GM23248 (cell line): Measurements from ENCODE around the gene SEMA5A. TPM values are rescaled to one million over a fixed set of nuclear protein-coding genes. Genes with fewer than 3 reads are reported as not detected.

Source experiments
- DNase-seq: peaks from one replicate; pipeline ENCODE4 v3.0.0-alpha.2; 2015
- H2AFZ ChIP-seq: fragments of 200-600 bp; sonication (generic); 2 replicates; pipeline ENCODE4 v1.6.1; 2016; ENCODE audit warnings: antibody characterized with exemption
- H3F3A ChIP-seq: fragments of 200-600 bp; sonication (generic); 2 replicates; pipeline ENCODE4 v1.6.1; 2016; ENCODE audit warnings: mild to moderate bottlenecking, antibody characterized with exemption, mixed run types; ENCODE audit not compliant: insufficient read depth
- H3K27ac ChIP-seq: fragments of 200-600 bp; sonication (generic); 2 replicates; pipeline ENCODE4 v1.5.1; 2016; ENCODE audit warnings: mild to moderate bottlenecking
- H3K27me3 ChIP-seq: fragments of 200-600 bp; sonication (generic); replicated peaks from 2 replicates; pipeline ENCODE4 v1.6.1; 2016; ENCODE audit warnings: mild to moderate bottlenecking; ENCODE audit not compliant: insufficient read depth
- H3K36me3 ChIP-seq: fragments of 200-600 bp; sonication (generic); 2 replicates; pipeline ENCODE4 v1.6.1; 2016; ENCODE audit warnings: low read depth, mild to moderate bottlenecking
- H3K4me1 ChIP-seq: fragments of 200-600 bp; sonication (generic); 2 replicates; pipeline ENCODE4 v1.6.1; 2016; ENCODE audit warnings: mild to moderate bottlenecking; ENCODE audit not compliant: insufficient read depth
- H3K4me2 ChIP-seq: fragments of 200-600 bp; sonication (generic); one replicate; pipeline ENCODE4 v1.6.1; 2016; ENCODE audit warnings: mild to moderate bottlenecking; ENCODE audit not compliant: unreplicated experiment
- H3K4me3 ChIP-seq: fragments of 200-600 bp; sonication (generic); 2 replicates; pipeline ENCODE4 v1.5.1; 2016; ENCODE audit warnings: mild to moderate bottlenecking
- H3K79me2 ChIP-seq: fragments of 200-600 bp; sonication (generic); 2 replicates; pipeline ENCODE4 v1.6.1; 2016; ENCODE audit warnings: mild to moderate bottlenecking; ENCODE audit not compliant: insufficient read depth
- H3K9ac ChIP-seq: fragments of 200-600 bp; sonication (generic); 2 replicates; pipeline ENCODE4 v1.6.1; 2016; ENCODE audit warnings: mild to moderate bottlenecking
- H3K9me2 ChIP-seq: fragments of 200-600 bp; sonication (generic); 2 replicates; pipeline ENCODE4 v1.6.1; 2016; ENCODE audit warnings: mixed run types, mild to moderate bottlenecking, moderate library complexity; ENCODE audit not compliant: insufficient read depth
- H3K9me3 ChIP-seq: fragments of 200-600 bp; sonication (generic); one replicate; pipeline ENCODE4 v1.6.1; 2017; ENCODE audit warnings: low read depth
- H4K20me1 ChIP-seq: fragments of 200-600 bp; sonication (generic); 2 replicates; pipeline ENCODE4 v1.6.0; 2016; ENCODE audit not compliant: insufficient read depth
- EZH2 ChIP-seq: fragments of 200-600 bp; sonication (generic); IDR thresholded peaks from 2 replicates; pipeline ENCODE4 v1.6.1; 2018; ENCODE audit warnings: antibody characterized with exemption, mild to moderate bottlenecking; ENCODE audit not compliant: insufficient read depth, poor library complexity, severe bottlenecking
- EZH2phosphoT487 ChIP-seq: fragments of 200-600 bp; sonication (generic); IDR thresholded peaks from 2 replicates; pipeline ENCODE4 v1.6.1; 2018; ENCODE audit warnings: antibody characterized with exemption, moderate library complexity, mild to moderate bottlenecking, low read depth; ENCODE audit not compliant: insufficient read depth
- WGBS, 2 experiments: methylation state at CpG; one replicate each; pipeline ENCODE4 v1.1.6; 2015 to 2017; ENCODE audit warnings: low lambda C conversion rate in 2 of 2, low coverage in 1 of 2; ENCODE audit errors: missing lambda C conversion rate in 2 of 2; 5-methylcytosine and 5-hydroxymethylcytosine counted together
- in situ Hi-C: fragments of 300-500 bp; cut with MboI; formaldehyde crosslinking; loops from 2 replicates; pipeline ENCODE4 v1.15.0; 2020
- polyA plus RNA-seq: library from polyadenylated mRNA; unstranded; fragments of >200 nt; fragmentation: Nextera tagmentation; extraction: Ambion mirVana; gene quantifications from 2 replicates; pipeline ENCODE4 v1.2.1, GENCODE V29; 2016
- total RNA-seq: library from RNA; depleted of rRNA; stranded (reverse); fragments of >200 nt; shearing (Covaris generic); gene quantifications from 2 replicates; pipeline ENCODE4 v1.2.3, GENCODE V29; 2014

Gene SEMA5A
- total and polyA plus RNA-seq, 2 experiments from 2014 or later: 33.5 to 38.2 TPM

- Histone ChIP-seq H3K36me3 (peaks cover 4% of the 10 kb centered on the region; the same call in 1 of the 2 replicates), H3K9me2 (no peaks in the 10 kb centered on the region), H3K9me3 (no peaks in the 10 kb centered on the region), H2AFZ (no peak overlapping the region), H3K27me3 (no peaks in the 10 kb centered on the region), H4K20me1 (no peaks in the 10 kb centered on the region), H3K79me2 (no peaks in the 10 kb centered on the region), H3F3A (peaks cover 12% of the 10 kb centered on the region; the same call in 1 of the 2 replicates), H3K9ac (no peak overlapping the region), H3K4me1 (no peaks in the 10 kb centered on the region), H3K4me2 (no peak overlapping the region), H3K4me3 (no peak overlapping the region), H3K27ac (no peak overlapping the region)
- no peak for TF ChIP-seq EZH2
- no peak for TF ChIP-seq EZH2phosphoT487
- no peak for DNase-seq
- WGBS, 2 experiments: 91 to 93% methylated on average over 17 of the region's 17 CpGs
- in situ Hi-C loops: no loop called here
Measured at GRCh38 chr5:9066349-9066748, 479.5 kb downstream of the SEMA5A start.

GRCh38 chr5:9063615-9064245, 482.1 kb downstream of the SEMA5A start:
- Histone ChIP-seq H4K20me1 (no peaks in the 10 kb centered on the region), H3K36me3 (peaks cover 4% of the 10 kb centered on the region; the same call in 1 of the 2 replicates), H3K4me2 (no peak overlapping the region), H2AFZ (no peak overlapping the region), H3K4me1 (peaks cover 19% of the 10 kb centered on the region), H3K9me3 (no peaks in the 10 kb centered on the region), H3K27ac (peak overlapping the region; percentile 33), H3F3A (peaks cover 27% of the 10 kb centered on the region), H3K9ac (0 out of 2 replicates have a peak overlapping the region, but pooled peaks have one; percentile 12), H3K79me2 (no peaks in the 10 kb centered on the region), H3K9me2 (no peaks in the 10 kb centered on the region), H3K4me3 (no peak overlapping the region), H3K27me3 (no peaks in the 10 kb centered on the region)
- in situ Hi-C loops: no loop called here
- DNase-seq: peak; percentile 71
- 36 to 41% methylated on average over 3 of the region's 3 CpGs for WGBS, 2 experiments
- no peak for TF ChIP-seq EZH2phosphoT487
- TF ChIP-seq EZH2: no peak

GRCh38 chr5:9062873-9063272, 483.0 kb downstream of the SEMA5A start:
- Histone ChIP-seq H3F3A (peaks cover 27% of the 10 kb centered on the region), H3K4me3 (no peak overlapping the region), H3K4me1 (peaks cover 27% of the 10 kb centered on the region), H3K27me3 (no peaks in the 10 kb centered on the region), H3K79me2 (no peaks in the 10 kb centered on the region), H3K9ac (no peak overlapping the region), H3K27ac (no peak overlapping the region), H3K36me3 (peaks cover 4% of the 10 kb centered on the region; the same call in 1 of the 2 replicates), H2AFZ (no peak overlapping the region), H3K9me3 (no peaks in the 10 kb centered on the region), H4K20me1 (no peaks in the 10 kb centered on the region), H3K4me2 (no peak overlapping the region), H3K9me2 (no peaks in the 10 kb centered on the region)
- no peak for TF ChIP-seq EZH2phosphoT487
- TF ChIP-seq EZH2: no peak
- in situ Hi-C loops: no loop called here
- DNase-seq: no peak
- 91 to 92% methylated on average over 8 to 11 of the region's 11 CpGs for WGBS, 2 experiments

DNA sequence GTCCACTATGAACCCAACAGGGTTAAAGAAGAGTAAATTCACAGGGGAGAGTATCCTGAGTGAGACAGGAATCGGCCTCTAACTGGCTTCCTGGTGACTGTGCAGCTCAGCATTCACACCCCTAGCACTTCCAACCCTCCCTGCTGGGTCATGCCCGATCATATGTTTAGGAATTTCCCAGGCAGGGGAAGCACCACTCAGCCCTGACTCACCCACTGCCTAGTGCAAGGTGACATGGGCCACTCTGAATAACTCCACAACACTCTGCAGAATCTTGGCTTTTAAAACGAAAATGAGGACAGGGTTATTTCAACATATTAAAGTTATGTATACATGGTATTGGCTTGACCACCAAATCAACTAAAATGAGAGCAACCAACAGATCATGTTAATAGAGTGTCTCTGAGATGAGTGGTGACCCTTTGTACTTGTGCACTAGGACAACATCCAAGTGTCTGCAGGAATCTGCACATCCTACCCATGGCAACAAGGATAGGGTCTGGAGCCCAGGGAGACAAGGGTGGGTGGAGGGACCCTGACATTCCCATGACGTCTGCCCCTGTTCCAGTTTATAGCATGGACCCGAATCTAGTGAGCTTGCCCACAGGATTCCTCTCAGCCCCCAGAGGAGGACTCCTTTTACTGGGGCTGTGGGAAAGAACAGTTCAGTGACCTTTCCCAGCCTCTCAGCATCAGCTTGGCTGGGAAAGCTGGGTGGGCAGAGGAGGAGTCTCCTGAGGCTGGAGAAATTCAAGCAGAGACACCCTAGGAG, 485.8 kb downstream of the SEMA5A start:
- TF ChIP-seq EZH2 (no peak), EZH2phosphoT487 (no peak)
- 23 to 32% methylated on average over 5 of the region's 5 CpGs for WGBS, 2 experiments
- peak; percentile 99 for DNase-seq
- H3K79me2 ChIP-seq: no peaks in the 10 kb centered on the region
- H3K27me3 ChIP-seq: no peaks in the 10 kb centered on the region
- peaks cover 37% of the 10 kb centered on the region for H3K4me1 ChIP-seq
- no peak overlapping the region for H3K4me3 ChIP-seq
- peak overlapping the region; percentile 61 for H3K9ac ChIP-seq
- H3K36me3 ChIP-seq: peaks cover 4% of the 10 kb centered on the region; the same call in 1 of the 2 replicates
- no peaks in the 10 kb centered on the region for H3K9me2 ChIP-seq
- no peaks in the 10 kb centered on the region for H3K9me3 ChIP-seq
- in situ Hi-C loops: no loop called here
- no peak overlapping the region for H2AFZ ChIP-seq
- H3K4me2 ChIP-seq: peak overlapping the region; percentile 64
- peak overlapping the region; percentile 86 for H3K27ac ChIP-seq
- no peaks in the 10 kb centered on the region for H4K20me1 ChIP-seq
- peaks cover 32% of the 10 kb centered on the region for H3F3A ChIP-seq
